Activated naive CD8-positive, alpha-beta T cell treated with anti-CD3 and anti-CD28 coated beads for 36 hours (primary cell): ENCODE results near the gene APOL3. TPM values are rescaled to one million over a fixed set of nuclear protein-coding genes. Genes with fewer than 3 reads are reported as not detected.
A peak's percentile ranks its signal among the peaks of the same experiment; 100 is the strongest.
"Not testable (repeated sequence)": the region's sequence is repeated elsewhere in the genome, so short reads cannot be mapped to it uniquely, and the experiment has no call there.

ENCODE experiments used
- DNase-seq: peaks from one replicate; pipeline ENCODE4 v3.0.0; 2021
- H3K27ac Mint-ChIP-seq: one replicate; pipeline ENCODE4 v1.8.0; 2022; ENCODE audit warnings: mild to moderate bottlenecking, moderate library complexity, mixed read lengths
- H3K27me3 Mint-ChIP-seq: one replicate; pipeline ENCODE4 v1.8.0; 2022; ENCODE audit warnings: mild to moderate bottlenecking, mixed read lengths
- H3K36me3 Mint-ChIP-seq: one replicate; pipeline ENCODE4 v1.8.0; 2021; ENCODE audit warnings: mild to moderate bottlenecking, mixed read lengths
- H3K4me1 Mint-ChIP-seq: one replicate; pipeline ENCODE4 v1.8.0; 2021; ENCODE audit warnings: mixed read lengths
- H3K4me3 Mint-ChIP-seq: one replicate; pipeline ENCODE4 v1.8.0; 2022; ENCODE audit warnings: mild to moderate bottlenecking, moderate library complexity, mixed read lengths
- H3K9me3 Mint-ChIP-seq: one replicate; pipeline ENCODE4 v1.8.0; 2022; ENCODE audit warnings: mixed read lengths
- total RNA-seq, 2 experiments: library from RNA; stranded (reverse); gene quantifications; one replicate each; pipeline ENCODE4 v1.2.3, GENCODE V29; 2021

Gene APOL3
- total RNA-seq, 2 experiments from 2014 or later: 55.0 to 56.3 TPM

- H3K27me3 Mint-ChIP-seq: no peaks in the 10 kb centered on the region
- H3K36me3 Mint-ChIP-seq: peaks cover 25% of the 10 kb centered on the region
Observed at GRCh38 chr22:36141481-36141880, 19.1 kb downstream of the APOL3 start.

GRCh38 chr22:36138709-36139108 lies 21.8 kb downstream of the APOL3 start:
- not testable (repeated sequence) for H3K9me3 Mint-ChIP-seq, H3K4me3 Mint-ChIP-seq, H3K27ac Mint-ChIP-seq, DNase-seq, H3K27me3 Mint-ChIP-seq
- H3K36me3 Mint-ChIP-seq: peaks cover 19% of the 10 kb centered on the region
- peaks cover 20% of the 10 kb centered on the region for H3K4me1 Mint-ChIP-seq

More at GRCh38 chr22:36141481-36141880, 19.1 kb downstream of the APOL3 start:
- Mint-ChIP-seq H3K4me3 (no peak overlapping the region), H3K4me1 (peaks cover 23% of the 10 kb centered on the region), H3K27ac (peak overlapping the region; percentile 4), H3K9me3 (no peaks in the 10 kb centered on the region)
- DNase-seq: no peak

GRCh38 chr22:36136988-36137387 lies 23.6 kb downstream of the APOL3 start:
- Mint-ChIP-seq H3K36me3 (peaks cover 14% of the 10 kb centered on the region), H3K4me3 (no peak overlapping the region), H3K27me3 (no peaks in the 10 kb centered on the region), H3K4me1 (peaks cover 17% of the 10 kb centered on the region), H3K27ac (no peak overlapping the region), H3K9me3 (no peaks in the 10 kb centered on the region)
- no peak for DNase-seq

DNA sequence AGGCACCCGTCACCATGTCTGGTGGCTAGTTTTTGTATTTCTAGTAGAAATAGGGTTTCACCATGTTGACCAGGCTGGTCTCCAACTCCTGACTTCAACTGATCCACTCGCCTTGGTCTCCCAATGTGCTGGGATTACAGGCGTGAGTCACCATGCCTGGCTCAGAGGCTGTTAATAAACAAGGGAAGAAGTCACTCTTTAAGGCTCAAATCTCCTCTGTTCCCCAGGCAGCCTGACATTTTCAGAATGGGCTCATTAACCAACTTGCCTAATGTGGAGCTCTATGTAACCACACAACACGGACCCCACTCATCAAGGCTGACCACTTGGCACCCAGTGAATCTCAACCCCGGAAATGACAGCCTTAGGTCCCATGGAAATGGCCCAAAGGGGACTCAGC lies 24.1 kb downstream of the APOL3 start:
- H3K9me3 Mint-ChIP-seq: no peaks in the 10 kb centered on the region
- H3K4me1 Mint-ChIP-seq: peaks cover 17% of the 10 kb centered on the region
- H3K27me3 Mint-ChIP-seq: no peaks in the 10 kb centered on the region
- H3K36me3 Mint-ChIP-seq: peaks cover 14% of the 10 kb centered on the region
- DNase-seq: no peak
- no peak overlapping the region for H3K27ac Mint-ChIP-seq
- no peak overlapping the region for H3K4me3 Mint-ChIP-seq

DNA sequence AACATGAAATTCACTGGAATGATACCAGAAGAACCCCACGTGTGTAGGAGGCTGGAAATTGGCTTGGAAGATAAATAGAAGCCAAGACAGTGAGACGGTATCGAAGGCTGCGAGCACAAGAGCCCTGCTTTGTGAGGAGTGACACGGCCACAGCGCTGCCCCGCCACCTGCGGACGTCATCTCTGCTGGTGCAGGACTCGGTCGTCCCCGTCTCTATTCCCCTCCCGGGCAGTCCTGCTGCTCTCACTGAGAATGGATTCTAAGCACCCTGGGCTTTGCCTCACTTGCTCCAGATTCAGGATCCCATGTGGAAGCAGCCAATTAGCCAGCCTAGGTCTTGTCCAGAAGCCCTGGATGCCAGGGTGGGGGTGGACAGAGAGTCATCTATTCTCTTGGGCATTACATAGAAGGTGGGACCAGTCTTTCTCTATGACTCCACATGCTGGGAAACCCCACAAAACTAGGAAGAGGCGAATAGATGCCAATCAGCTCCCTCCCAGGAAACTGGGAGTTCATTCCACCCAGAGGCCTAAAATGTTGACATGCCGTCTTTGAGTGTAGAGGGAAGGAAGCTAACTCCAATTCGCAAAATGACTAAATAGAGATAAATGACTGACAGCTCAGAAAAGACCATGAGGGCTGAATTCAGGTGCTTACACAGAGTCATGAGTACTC lies 25.1 kb downstream of the APOL3 start:
- DNase-seq: no peak
- Mint-ChIP-seq H3K27ac (no peak overlapping the region), H3K27me3 (no peaks in the 10 kb centered on the region), H3K36me3 (peaks cover 5% of the 10 kb centered on the region), H3K4me1 (peaks cover 17% of the 10 kb centered on the region), H3K4me3 (no peak overlapping the region), H3K9me3 (no peaks in the 10 kb centered on the region)

- no peaks in the 10 kb centered on the region for H3K9me3 Mint-ChIP-seq
- H3K4me3 Mint-ChIP-seq: no peak overlapping the region
- no peak for DNase-seq
- no peaks in the 10 kb centered on the region for H3K36me3 Mint-ChIP-seq
- no peaks in the 10 kb centered on the region for H3K27me3 Mint-ChIP-seq
- H3K4me1 Mint-ChIP-seq: peaks cover 15% of the 10 kb centered on the region
- peak overlapping the region; percentile 18 for H3K27ac Mint-ChIP-seq
Observed at GRCh38 chr22:36134182-36134581, 26.4 kb downstream of the APOL3 start.

- no peak for DNase-seq
- Mint-ChIP-seq H3K4me3 (no peak overlapping the region), H3K36me3 (no peaks in the 10 kb centered on the region), H3K27me3 (no peaks in the 10 kb centered on the region), H3K9me3 (no peaks in the 10 kb centered on the region), H3K27ac (no peak overlapping the region), H3K4me1 (peaks cover 15% of the 10 kb centered on the region)
Observed at GRCh38 chr22:36131907-36132306, 28.6 kb downstream of the APOL3 start.

GRCh38 chr22:36129486-36130388 lies 30.8 kb downstream of the APOL3 start:
- H3K36me3 Mint-ChIP-seq: no peaks in the 10 kb centered on the region
- H3K4me1 Mint-ChIP-seq: peaks cover 15% of the 10 kb centered on the region
- no peaks in the 10 kb centered on the region for H3K9me3 Mint-ChIP-seq
- H3K4me3 Mint-ChIP-seq: no peak overlapping the region
- H3K27ac Mint-ChIP-seq: no peak overlapping the region
- no peaks in the 10 kb centered on the region for H3K27me3 Mint-ChIP-seq
- no peak for DNase-seq

GRCh38 chr22:36129071-36129470 lies 31.5 kb downstream of the APOL3 start:
- DNase-seq: no peak
- no peak overlapping the region for H3K27ac Mint-ChIP-seq
- H3K9me3 Mint-ChIP-seq: no peaks in the 10 kb centered on the region
- no peaks in the 10 kb centered on the region for H3K27me3 Mint-ChIP-seq
- H3K4me3 Mint-ChIP-seq: no peak overlapping the region
- H3K36me3 Mint-ChIP-seq: no peaks in the 10 kb centered on the region
- peaks cover 14% of the 10 kb centered on the region for H3K4me1 Mint-ChIP-seq

GRCh38 chr22:36125994-36126531 lies 34.5 kb downstream of the APOL3 start:
- no peak overlapping the region for H3K27ac Mint-ChIP-seq
- DNase-seq: no peak
- H3K36me3 Mint-ChIP-seq: no peaks in the 10 kb centered on the region
- H3K4me3 Mint-ChIP-seq: no peak overlapping the region
- H3K27me3 Mint-ChIP-seq: no peaks in the 10 kb centered on the region
- no peaks in the 10 kb centered on the region for H3K9me3 Mint-ChIP-seq
- H3K4me1 Mint-ChIP-seq: peaks cover 8% of the 10 kb centered on the region

- no peak overlapping the region for H3K27ac Mint-ChIP-seq
- H3K9me3 Mint-ChIP-seq: no peaks in the 10 kb centered on the region
- H3K4me1 Mint-ChIP-seq: peaks cover 8% of the 10 kb centered on the region
Observed at GRCh38 chr22:36125434-36125833, 35.1 kb downstream of the APOL3 start.

GRCh38 chr22:36124666-36125065 lies 35.9 kb downstream of the APOL3 start:
- H3K27ac Mint-ChIP-seq: no peak overlapping the region
- H3K36me3 Mint-ChIP-seq: no peaks in the 10 kb centered on the region
- DNase-seq: no peak
- H3K4me1 Mint-ChIP-seq: peaks cover 8% of the 10 kb centered on the region
- H3K27me3 Mint-ChIP-seq: no peaks in the 10 kb centered on the region
- H3K9me3 Mint-ChIP-seq: no peaks in the 10 kb centered on the region
- H3K4me3 Mint-ChIP-seq: no peak overlapping the region

More at GRCh38 chr22:36125434-36125833, 35.1 kb downstream of the APOL3 start:
- no peak overlapping the region for H3K4me3 Mint-ChIP-seq
- no peaks in the 10 kb centered on the region for H3K27me3 Mint-ChIP-seq
- no peak for DNase-seq
- H3K36me3 Mint-ChIP-seq: no peaks in the 10 kb centered on the region

DNA sequence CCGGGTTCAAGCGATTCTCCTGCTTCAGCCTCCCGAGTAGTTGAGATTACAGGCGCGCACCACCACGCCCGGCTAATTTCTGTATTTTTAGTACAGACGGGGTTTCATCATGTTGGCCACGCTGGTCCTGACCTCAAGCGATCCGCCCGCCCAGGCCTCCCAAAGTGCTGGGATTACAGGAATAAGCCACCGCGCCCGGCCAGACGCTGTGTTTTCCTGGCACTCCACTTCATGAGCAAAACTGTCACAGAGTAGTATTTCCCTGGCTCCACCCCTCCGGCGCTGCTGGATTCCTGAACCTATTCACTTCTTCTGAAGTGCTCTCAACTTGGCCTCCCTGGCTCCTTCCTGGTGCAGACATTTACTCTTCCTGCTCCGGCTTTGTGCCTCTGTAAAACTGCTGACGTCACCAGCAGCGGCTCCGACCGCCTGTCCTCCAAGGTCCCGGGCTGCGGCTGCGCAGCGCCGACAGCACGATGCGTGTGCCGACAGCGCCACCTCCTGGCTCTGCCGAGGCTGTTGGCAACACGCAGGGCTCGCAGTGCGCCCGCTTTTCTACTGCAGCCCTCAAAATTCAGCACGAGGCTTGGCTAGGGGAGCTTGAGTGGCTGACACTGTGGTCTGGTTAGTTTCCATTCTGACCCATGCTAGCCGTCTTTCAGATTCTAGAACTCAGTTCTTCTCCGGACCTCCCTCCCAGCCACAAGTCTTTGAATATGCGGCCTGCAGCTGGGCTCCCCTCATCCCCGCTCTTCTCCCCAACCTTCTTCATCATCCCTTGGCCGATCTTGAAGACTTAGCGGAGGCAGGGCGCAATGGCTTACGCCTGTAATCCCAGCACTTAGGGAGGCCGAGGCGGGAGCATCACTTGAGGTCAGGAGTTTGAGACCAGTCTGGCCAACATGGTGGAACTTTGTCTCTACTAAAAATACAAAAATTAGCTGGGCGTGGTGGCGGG lies 36.6 kb downstream of the APOL3 start:
- peaks cover 8% of the 10 kb centered on the region for H3K4me1 Mint-ChIP-seq
- no peaks in the 10 kb centered on the region for H3K9me3 Mint-ChIP-seq
- H3K27ac Mint-ChIP-seq: peak overlapping the region; percentile 83
- DNase-seq: peak; percentile 94
- H3K4me3 Mint-ChIP-seq: peak overlapping the region; percentile 68
- no peaks in the 10 kb centered on the region for H3K27me3 Mint-ChIP-seq
- no peaks in the 10 kb centered on the region for H3K36me3 Mint-ChIP-seq

- not testable (repeated sequence) for H3K27ac Mint-ChIP-seq, H3K36me3 Mint-ChIP-seq, H3K27me3 Mint-ChIP-seq, H3K4me3 Mint-ChIP-seq, DNase-seq, H3K4me1 Mint-ChIP-seq, H3K9me3 Mint-ChIP-seq
Observed at GRCh38 chr22:36120621-36121351, 39.8 kb downstream of the APOL3 start.
